OCI-LY1 (cell line): ENCODE data around the gene ZCCHC7.
"Not testable (repeated sequence)": the region's sequence is repeated elsewhere in the genome, so short reads cannot be mapped to it uniquely, and the experiment has no call there.

Experiments
- H2AFZ ChIP-seq: fragments of 200-600 bp; sonication (generic), shearing (Covaris generic); 2 replicates; pipeline ENCODE4 v1.6.0; 2014; ENCODE audit warnings: antibody characterized with exemption, mild to moderate bottlenecking, low read length
- H3F3A ChIP-seq: fragments of 200-600 bp; sonication (generic), shearing (Covaris generic); 2 replicates; pipeline ENCODE4 v1.6.0; 2014; ENCODE audit warnings: mild to moderate bottlenecking, antibody characterized with exemption, low read length, moderate library complexity; ENCODE audit not compliant: insufficient read depth
- H3K27ac ChIP-seq: fragments of 200-600 bp; sonication (generic); 2 replicates; pipeline ENCODE4 v1.5.1; 2014; ENCODE audit warnings: low read length, mixed run types, mild to moderate bottlenecking, low read depth; ENCODE audit not compliant: poor library complexity, severe bottlenecking
- H3K27me3 ChIP-seq: fragments of 200-600 bp; sonication (generic); 2 replicates; pipeline ENCODE4 v1.6.0; 2014; ENCODE audit warnings: antibody characterized with exemption, mild to moderate bottlenecking, low read length, moderate library complexity; ENCODE audit not compliant: insufficient read depth
- H3K36me3 ChIP-seq: fragments of 200-600 bp; sonication (generic); 2 replicates; pipeline ENCODE4 v1.6.1; 2014; ENCODE audit warnings: mild to moderate bottlenecking, antibody characterized with exemption, low read length, moderate library complexity, mixed read lengths; ENCODE audit not compliant: insufficient read depth
- H3K4me1 ChIP-seq: fragments of 200-600 bp; sonication (generic); 2 replicates; pipeline ENCODE4 v1.5.1; 2014; ENCODE audit warnings: mild to moderate bottlenecking, low read length, moderate library complexity; ENCODE audit not compliant: insufficient read depth, severe bottlenecking
- H3K4me2 ChIP-seq: fragments of 200-600 bp; sonication (generic), shearing (Covaris generic); 2 replicates; pipeline ENCODE4 v1.6.1; 2014; ENCODE audit warnings: low read length
- H3K4me3 ChIP-seq: fragments of 200-600 bp; sonication (generic); 2 replicates; pipeline ENCODE4 v1.5.1; 2014; ENCODE audit warnings: low read length, low read depth, mild to moderate bottlenecking, mixed read lengths; ENCODE audit not compliant: poor library complexity, severe bottlenecking
- H3K79me2 ChIP-seq: fragments of 200-600 bp; shearing (Covaris generic); 2 replicates; pipeline ENCODE4 v1.6.1; 2016; ENCODE audit warnings: mixed run types, low read length, mixed read lengths; ENCODE audit not compliant: insufficient read depth
- H3K9ac ChIP-seq: fragments of 200-600 bp; sonication (generic), shearing (Covaris generic); 2 replicates; pipeline ENCODE4 v1.6.1; 2014; ENCODE audit warnings: mild to moderate bottlenecking, low read length, mixed read lengths
- H3K9me2 ChIP-seq: fragments of 200-600 bp; sonication (generic), shearing (Covaris generic); 2 replicates; pipeline ENCODE4 v1.6.1; 2014; ENCODE audit warnings: low read depth, mild to moderate bottlenecking, low read length, mixed read lengths
- H3K9me3 ChIP-seq: fragments of 200-600 bp; shearing (Covaris generic); 2 replicates; pipeline ENCODE4 v1.6.1; 2014; ENCODE audit warnings: low read length, mixed read lengths
- H4K20me1 ChIP-seq: fragments of 200-600 bp; sonication (generic), shearing (Covaris generic); 2 replicates; pipeline ENCODE4 v1.6.0; 2016; ENCODE audit warnings: mild to moderate bottlenecking, low read length; ENCODE audit not compliant: insufficient read depth
- EZH2 ChIP-seq: fragments of 200-600 bp; sonication (generic), shearing (Covaris generic); IDR thresholded peaks from 2 replicates; pipeline ENCODE4 v1.8.0; 2017; ENCODE audit warnings: borderline replicate concordance, mixed run types, mild to moderate bottlenecking, antibody characterized with exemption, low read length, moderate library complexity, mixed read lengths
- TF ChIP-seq, protein P1 (sequence below): fragments of 200-600 bp; sonication (generic), shearing (Covaris generic); IDR thresholded peaks from 2 replicates; pipeline ENCODE4 v1.5.1; 2017; ENCODE audit warnings: mild to moderate bottlenecking, antibody characterized with exemption, low read length, moderate library complexity, mixed read lengths

ZCCHC7 gene

DNA sequence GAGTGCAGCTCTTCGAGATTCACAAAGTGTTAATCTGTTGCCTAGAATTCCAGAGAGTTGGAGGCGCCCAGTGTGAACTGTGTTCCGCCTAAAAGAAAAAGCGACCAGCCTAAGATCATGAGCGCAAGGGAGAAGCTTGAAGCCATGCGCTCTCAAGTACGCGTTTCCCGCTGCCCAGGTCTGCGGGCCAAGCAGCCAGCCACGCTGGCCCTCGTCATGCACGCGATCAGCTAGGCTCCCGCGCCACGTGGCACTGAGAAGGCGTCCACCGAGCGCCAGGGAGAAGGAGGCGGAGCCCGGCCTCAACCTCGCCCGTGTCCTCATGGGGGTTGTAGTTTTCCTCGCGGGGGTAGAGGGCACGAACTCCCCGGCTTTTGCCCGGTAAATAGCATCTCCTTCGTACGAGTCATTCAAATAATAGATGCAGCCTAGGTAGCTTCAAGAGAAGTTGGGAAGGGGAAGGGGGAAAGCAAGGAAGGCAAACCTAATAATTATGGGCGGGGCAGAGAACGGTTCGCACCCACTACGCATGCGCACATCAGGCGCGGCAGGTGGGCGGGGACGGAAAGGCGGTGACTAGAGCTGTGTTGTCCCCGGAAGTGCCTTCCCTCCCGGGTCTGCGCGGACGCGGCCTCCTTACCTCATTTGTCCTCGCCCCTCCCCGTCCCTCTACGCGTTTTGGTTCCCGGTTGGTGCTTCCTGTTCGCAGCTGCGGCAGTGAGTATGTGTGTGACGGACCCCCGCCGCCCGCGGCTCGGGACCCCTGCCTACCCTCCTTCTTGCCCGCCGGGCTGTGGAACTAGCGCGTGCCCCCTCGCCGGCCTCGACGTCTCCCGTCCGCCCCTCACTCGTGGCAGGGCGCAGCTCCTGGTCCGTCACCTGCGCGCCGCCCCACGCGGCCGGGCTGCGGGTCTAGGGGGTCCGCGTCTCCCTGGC, at the start of gene ZCCHC7:
Gene ZCCHC7 (plus strand): TSS at position 668 of the 936 bp plus-strand sequence.
- peaks cover 47% of the 10 kb centered on the region for H3K79me2 ChIP-seq
- no peaks in the 10 kb centered on the region for H3K9me3 ChIP-seq
- no peaks in the 10 kb centered on the region for H3K27me3 ChIP-seq
- TF ChIP-seq EZH2, result no peak
- TF ChIP-seq, protein P1, sequence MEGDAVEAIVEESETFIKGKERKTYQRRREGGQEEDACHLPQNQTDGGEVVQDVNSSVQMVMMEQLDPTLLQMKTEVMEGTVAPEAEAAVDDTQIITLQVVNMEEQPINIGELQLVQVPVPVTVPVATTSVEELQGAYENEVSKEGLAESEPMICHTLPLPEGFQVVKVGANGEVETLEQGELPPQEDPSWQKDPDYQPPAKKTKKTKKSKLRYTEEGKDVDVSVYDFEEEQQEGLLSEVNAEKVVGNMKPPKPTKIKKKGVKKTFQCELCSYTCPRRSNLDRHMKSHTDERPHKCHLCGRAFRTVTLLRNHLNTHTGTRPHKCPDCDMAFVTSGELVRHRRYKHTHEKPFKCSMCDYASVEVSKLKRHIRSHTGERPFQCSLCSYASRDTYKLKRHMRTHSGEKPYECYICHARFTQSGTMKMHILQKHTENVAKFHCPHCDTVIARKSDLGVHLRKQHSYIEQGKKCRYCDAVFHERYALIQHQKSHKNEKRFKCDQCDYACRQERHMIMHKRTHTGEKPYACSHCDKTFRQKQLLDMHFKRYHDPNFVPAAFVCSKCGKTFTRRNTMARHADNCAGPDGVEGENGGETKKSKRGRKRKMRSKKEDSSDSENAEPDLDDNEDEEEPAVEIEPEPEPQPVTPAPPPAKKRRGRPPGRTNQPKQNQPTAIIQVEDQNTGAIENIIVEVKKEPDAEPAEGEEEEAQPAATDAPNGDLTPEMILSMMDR, result no peak
- peak within 1 kb of the TSS; percentile 82 for H3K27ac ChIP-seq
- peak within 1 kb of the TSS; percentile 96 for H3K9ac ChIP-seq
- H2AFZ ChIP-seq, result no peak within 1 kb of the TSS
- no peaks in the 10 kb centered on the region for H3K9me2 ChIP-seq
- H3K4me1 ChIP-seq, result peaks cover 65% of the 10 kb centered on the region
- H3K4me3 ChIP-seq, result peak within 1 kb of the TSS; percentile 94
- no peaks in the 10 kb centered on the region for H4K20me1 ChIP-seq
- H3K36me3 ChIP-seq, result peaks cover 16% of the 10 kb centered on the region; the same call in 1 of the 2 replicates
- no peaks in the 10 kb centered on the region for H3F3A ChIP-seq
- H3K4me2 ChIP-seq, result peak within 1 kb of the TSS; percentile 89

DNA sequence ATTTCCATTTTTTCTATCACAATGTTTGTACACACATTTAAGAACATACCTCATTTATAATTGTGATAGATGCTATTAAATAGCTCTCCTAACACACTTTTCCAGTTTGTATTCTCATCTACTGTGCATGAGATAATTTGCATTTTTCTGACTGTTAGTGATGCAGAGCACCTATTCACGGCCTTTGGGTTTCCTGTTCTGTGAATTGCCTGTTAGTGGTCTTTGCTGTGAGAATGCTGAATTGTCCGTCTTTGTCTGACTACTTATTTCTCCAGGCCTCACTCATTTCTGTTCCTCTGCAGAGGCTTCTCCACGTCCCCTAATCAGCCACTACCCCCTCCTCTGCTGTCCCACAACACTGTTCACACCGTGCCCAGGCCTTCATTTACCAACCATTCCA, 45.6 kb upstream of the ZCCHC7 start:
- H3K9me3 ChIP-seq, H3K27me3 ChIP-seq, H2AFZ ChIP-seq, H3K36me3 ChIP-seq, H3F3A ChIP-seq, H3K4me3 ChIP-seq, H4K20me1 ChIP-seq, H3K9me2 ChIP-seq, H3K79me2 ChIP-seq: not testable (repeated sequence)
- Histone ChIP-seq H3K27ac (peak overlapping the region; percentile 100), H3K4me1 (peaks cover 63% of the 10 kb centered on the region), H3K9ac (peak overlapping the region; percentile 70), H3K4me2 (peak overlapping the region; percentile 65)

DNA sequence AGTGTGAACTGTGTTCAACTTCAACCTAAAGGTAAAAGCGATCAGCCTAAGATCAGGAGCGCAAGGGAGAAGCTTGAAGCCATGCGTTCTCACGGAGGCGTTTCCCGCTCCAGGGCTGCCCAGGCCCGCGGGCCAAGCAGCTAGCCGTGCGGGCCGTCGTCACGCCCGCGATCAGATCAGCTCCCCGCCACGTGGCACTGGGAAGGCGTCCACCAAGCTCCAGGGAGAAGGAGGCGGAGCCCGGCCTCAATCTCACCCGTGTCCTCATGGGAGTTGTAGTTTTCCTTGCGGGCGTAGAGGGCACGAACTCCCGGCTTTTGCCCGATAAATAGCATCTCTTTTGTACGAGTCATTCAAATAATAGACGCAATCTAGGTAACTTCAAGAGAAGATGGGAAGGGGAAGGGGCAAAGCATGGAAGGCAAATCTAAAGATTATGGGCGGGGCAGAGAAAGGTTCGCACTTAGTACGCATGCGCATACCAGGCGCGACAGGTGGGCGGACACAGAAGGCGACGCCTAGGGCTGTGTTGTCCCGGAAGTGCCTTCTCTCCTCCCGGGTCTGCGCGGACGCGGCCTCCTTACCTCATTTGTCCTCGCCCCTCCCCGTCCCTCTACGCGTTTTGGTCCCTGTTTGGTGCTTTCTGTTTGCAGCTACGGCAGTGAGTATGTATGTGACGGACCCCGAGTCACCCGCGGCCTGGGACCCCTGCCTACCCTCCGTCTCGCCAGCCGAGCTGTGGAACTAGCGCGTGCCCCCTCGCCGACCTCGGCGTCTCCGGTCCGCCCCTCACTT, 40.8 kb upstream of the ZCCHC7 start:
- no peak overlapping the region for H2AFZ ChIP-seq
- no peaks in the 10 kb centered on the region; the same call in 1 of the 2 replicates for H3F3A ChIP-seq
- peak overlapping the region; percentile 100 for H3K27ac ChIP-seq
- H3K79me2 ChIP-seq, result peaks cover 54% of the 10 kb centered on the region
- H3K4me3 ChIP-seq, result peak overlapping the region; percentile 99
- TF ChIP-seq, protein P1, result no peak
- TF ChIP-seq EZH2, result no peak
- peaks cover 34% of the 10 kb centered on the region for H3K36me3 ChIP-seq
- no peaks in the 10 kb centered on the region for H4K20me1 ChIP-seq
- no peaks in the 10 kb centered on the region for H3K9me2 ChIP-seq
- peaks cover 82% of the 10 kb centered on the region for H3K4me1 ChIP-seq
- H3K9ac ChIP-seq, result peak overlapping the region; percentile 99
- no peaks in the 10 kb centered on the region for H3K9me3 ChIP-seq
- H3K27me3 ChIP-seq, result no peaks in the 10 kb centered on the region
- peak overlapping the region; percentile 85 for H3K4me2 ChIP-seq

DNA sequence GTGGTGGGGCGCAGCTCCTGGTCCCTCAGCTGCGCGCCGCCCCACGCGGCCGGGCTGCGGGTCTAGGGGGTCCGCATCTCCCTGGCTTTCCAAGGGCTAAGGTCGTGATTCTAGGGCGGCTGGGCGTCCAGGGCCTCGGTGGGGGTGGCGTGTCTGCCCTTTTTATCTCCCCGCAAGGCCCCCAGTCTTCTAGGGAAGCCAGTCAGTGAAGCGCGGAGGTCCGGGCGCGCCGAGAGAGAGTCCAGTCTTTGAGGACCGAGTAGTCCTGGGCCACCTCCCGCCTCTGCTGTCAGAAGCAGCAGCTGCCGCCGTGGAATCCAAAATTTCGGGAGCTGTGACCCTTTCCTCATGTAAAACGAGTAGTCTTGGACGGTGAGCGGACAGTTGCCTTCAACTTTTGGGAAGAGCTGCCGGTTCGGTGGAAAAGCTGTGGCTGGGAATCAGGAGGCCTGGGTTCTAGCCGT, 40.2 kb upstream of the ZCCHC7 start:
- H2AFZ ChIP-seq, result not testable (repeated sequence)
- H3K4me2 ChIP-seq, result peak overlapping the region; percentile 85

DNA sequence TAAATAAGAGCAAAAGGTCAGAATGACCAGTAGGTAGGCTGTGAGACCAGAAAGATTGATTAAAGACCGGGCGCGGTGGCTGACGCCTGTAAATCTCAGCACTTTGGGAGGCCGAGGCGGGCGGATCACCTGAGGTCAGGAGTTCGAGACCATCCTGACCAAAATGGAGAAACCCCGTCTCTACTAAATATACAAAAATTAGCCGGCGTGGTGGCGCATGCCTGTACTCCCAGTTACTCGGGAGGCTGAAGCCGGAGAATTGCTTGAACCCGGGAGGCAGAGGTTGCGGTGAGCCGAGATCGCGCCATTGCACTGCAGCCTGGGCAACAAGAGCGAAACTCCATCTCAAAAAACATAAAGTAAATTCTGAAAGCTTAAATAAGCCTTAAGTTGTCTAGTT, 38.9 kb upstream of the ZCCHC7 start:
- not testable (repeated sequence) for H3K9me3 ChIP-seq, H3K9me2 ChIP-seq, H3K27me3 ChIP-seq, H3F3A ChIP-seq, H2AFZ ChIP-seq, H4K20me1 ChIP-seq
- Histone ChIP-seq H3K27ac (peak overlapping the region; percentile 100), H3K4me1 (peaks cover 79% of the 10 kb centered on the region), H3K79me2 (peaks cover 73% of the 10 kb centered on the region), H3K9ac (peak overlapping the region; percentile 99), H3K4me3 (peak overlapping the region; percentile 99), H3K36me3 (peaks cover 51% of the 10 kb centered on the region), H3K4me2 (peak overlapping the region; percentile 85)

More for the DNA sequence above, 40.2 kb upstream of the ZCCHC7 start:
- Histone ChIP-seq H3K79me2 (peaks cover 60% of the 10 kb centered on the region), H3K27ac (peak overlapping the region; percentile 100), H3K4me1 (peaks cover 82% of the 10 kb centered on the region), H3K36me3 (peaks cover 38% of the 10 kb centered on the region), H3K4me3 (peak overlapping the region; percentile 99), H3K9ac (peak overlapping the region; percentile 99)
- H3K9me3 ChIP-seq, H4K20me1 ChIP-seq, H3K27me3 ChIP-seq, H3F3A ChIP-seq, H3K9me2 ChIP-seq: not testable (repeated sequence)
